SK-N-SH (cell line): ENCODE results near the gene MCTP1. TPM values are rescaled to one million over a fixed set of nuclear protein-coding genes. Genes with fewer than 3 reads are reported as not detected.

Source experiments
- CTCF ChIA-PET: fragments of 300-600, 350-600 bp; formaldehyde crosslinking; extraction: SDS; loops from one replicate; lab custom pipeline; 2021; lab: Yijun Ruan, JAX
- POLR2A ChIA-PET: fragments of 350-600 bp; sonication (Branson Sonifier 250); formaldehyde crosslinking; extraction: SDS; loops from one replicate; lab custom pipeline; 2020; ENCODE audit warnings: antibody characterized with exemption, inconsistent platforms; lab: Yijun Ruan, JAX
- DNase-seq: peaks from one replicate; pipeline ENCODE4 v3.0.0; 2012
- H2AFZ ChIP-seq: fragments of 200-600 bp; sonication (generic); 2 replicates; pipeline ENCODE4 v1.8.1; 2016; ENCODE audit warnings: antibody characterized with exemption, mild to moderate bottlenecking, low read depth
- H3F3A ChIP-seq: fragments of 200-600 bp; sonication (generic); replicated peaks from 2 replicates; pipeline ENCODE3; 2016; ENCODE audit warnings: antibody characterized with exemption, mild to moderate bottlenecking; ENCODE audit not compliant: insufficient read depth
- H3K27ac ChIP-seq, 2 experiments: fragments of 200-500 bp in 1 of 2; fragments of 200-600 bp in 1 of 2; sonication (Bioruptor generic) in 1 of 2; sonication (generic), shearing (Covaris generic) in 1 of 2; 2 replicates each; pipeline versions ENCODE4 v1.5.1 to v1.6.1; 2014 to 2016; ENCODE audit warnings: low read depth in 2 of 2, inconsistent platforms in 1 of 2, low read length in 1 of 2, mild to moderate bottlenecking in 1 of 2, mixed read lengths in 1 of 2
- H3K27me3 ChIP-seq: fragments of 200-600 bp; sonication (generic), shearing (Covaris generic); 2 replicates; pipeline ENCODE4 v1.6.1; 2016; ENCODE audit warnings: mixed run types; ENCODE audit not compliant: insufficient read depth
- H3K36me3 ChIP-seq, 2 experiments: fragments of 200-500 bp in 1 of 2; fragments of 200-600 bp in 1 of 2; sonication (Bioruptor generic) in 1 of 2; sonication (generic) in 1 of 2; replicated peaks in 1 of 2; 2 replicates each; pipeline versions ENCODE3 to v1.5.1; 2014 to 2016; ENCODE audit warnings: low read length in 1 of 2, mild to moderate bottlenecking in 1 of 2; ENCODE audit not compliant: insufficient read depth in 2 of 2, control insufficient read depth in 1 of 2
- H3K4me1 ChIP-seq, 2 experiments: fragments of 200-500 bp in 1 of 2; fragments of 200-600 bp in 1 of 2; sonication (Bioruptor generic) in 1 of 2; sonication (generic), shearing (Covaris generic) in 1 of 2; 2 replicates each; pipeline versions ENCODE4 v1.5.1 to v1.6.1; 2014 to 2016; ENCODE audit warnings: low read depth in 1 of 2, low read length in 1 of 2, mixed run types in 1 of 2; ENCODE audit not compliant: insufficient read depth in 2 of 2, control insufficient read depth in 1 of 2
- H3K4me2 ChIP-seq: fragments of 200-600 bp; sonication (generic), shearing (Covaris generic); 2 replicates; pipeline ENCODE4 v1.6.1; 2017; ENCODE audit warnings: mixed run types
- H3K4me3 ChIP-seq, 2 experiments: fragments of 200-500 bp in 1 of 2; fragments of 200-600 bp in 1 of 2; sonication (Bioruptor generic) in 1 of 2; sonication (generic), shearing (Covaris generic) in 1 of 2; 2 replicates each; pipeline versions ENCODE4 v1.5.1 to v1.8.1; 2014 to 2016; ENCODE audit warnings: low read depth in 2 of 2, inconsistent platforms in 1 of 2, low read length in 1 of 2, mild to moderate bottlenecking in 1 of 2, mixed read lengths in 1 of 2, moderate library complexity in 1 of 2
- H3K79me2 ChIP-seq: fragments of 200-600 bp; sonication (generic); 2 replicates; pipeline ENCODE4 v1.8.1; 2017; ENCODE audit warnings: mild to moderate bottlenecking; ENCODE audit not compliant: insufficient read depth
- H3K9ac ChIP-seq: fragments of 200-600 bp; sonication (generic); 2 replicates; pipeline ENCODE4 v1.6.1; 2017; ENCODE audit warnings: mixed run types
- H3K9me2 ChIP-seq: fragments of 200-600 bp; sonication (generic); 2 replicates; pipeline ENCODE4 v1.6.1; 2017; ENCODE audit warnings: mixed run types
- H3K9me3 ChIP-seq: fragments of 200-600 bp; sonication (generic); 2 replicates; pipeline ENCODE4 v1.6.1; 2017; ENCODE audit warnings: mixed run types, mild to moderate bottlenecking, moderate library complexity
- H4K20me1 ChIP-seq: fragments of 200-600 bp; sonication (generic); 2 replicates; pipeline ENCODE4 v1.6.1; 2017; ENCODE audit warnings: mild to moderate bottlenecking, mixed run types; ENCODE audit not compliant: insufficient read depth
- CHD2 ChIP-seq: fragments of 150-350 bp; IDR thresholded peaks from 2 replicates; pipeline ENCODE4 v1.6.1; 2018; ENCODE audit warnings: low read length; ENCODE audit not compliant: partially characterized antibody
- CTCF ChIP-seq: fragments of 200-600 bp; sonication (generic); IDR thresholded peaks from 2 replicates; pipeline ENCODE4 v1.6.1; 2017; ENCODE audit warnings: antibody characterized with exemption, mild to moderate bottlenecking, moderate library complexity
- ELF1 ChIP-seq: IDR thresholded peaks from 2 replicates; pipeline ENCODE4 v1.4.0; 2012
- EP300 ChIP-seq, 2 experiments: IDR thresholded peaks; 2 replicates each; pipeline versions ENCODE4 v1.4.0 to v1.6.1; 2012; ENCODE audit warnings: borderline replicate concordance in 1 of 2, low read depth in 1 of 2, low read length in 1 of 2
- EZH2phosphoT487 ChIP-seq: fragments of 200-600 bp; sonication (generic); IDR thresholded peaks from 2 replicates; pipeline ENCODE4 v1.6.1; 2017; ENCODE audit warnings: low read depth, mixed run types, mild to moderate bottlenecking, antibody characterized with exemption, moderate library complexity, borderline replicate concordance
- FOXJ3 ChIP-seq: sonication (generic); formaldehyde crosslinking; IDR thresholded peaks from 2 replicates; pipeline ENCODE4 v1.5.1; 2020; ENCODE audit warnings: mild to moderate bottlenecking, missing genetic modification reagents
- FOXM1 ChIP-seq: IDR thresholded peaks from 2 replicates; pipeline ENCODE4 v1.4.0; 2012; ENCODE audit warnings: low read depth, mild to moderate bottlenecking
- GABPA ChIP-seq: IDR thresholded peaks from 2 replicates; pipeline ENCODE4 v1.4.0; 2012; ENCODE audit warnings: low read depth, mild to moderate bottlenecking
- GATA2 ChIP-seq: sonication (generic); formaldehyde crosslinking; IDR thresholded peaks from 2 replicates; pipeline ENCODE4 v1.5.0; 2020; ENCODE audit warnings: mild to moderate bottlenecking, missing genetic modification reagents
- MEF2A ChIP-seq: IDR thresholded peaks from 2 replicates; pipeline ENCODE4 v1.4.0; 2012; ENCODE audit warnings: low read depth, borderline replicate concordance
- MXI1 ChIP-seq: IDR thresholded peaks from 2 replicates; pipeline ENCODE4 v1.6.1; 2012; ENCODE audit warnings: mild to moderate bottlenecking, low read depth, low read length, improper control_type of control experiment
- RAD21 ChIP-seq: IDR thresholded peaks from 2 replicates; pipeline ENCODE4 v1.6.1; 2012; ENCODE audit warnings: mild to moderate bottlenecking, low read length
- RCOR1 ChIP-seq: fragments of 150-350 bp; IDR thresholded peaks from 2 replicates; pipeline ENCODE4 v1.6.1; 2017; ENCODE audit warnings: antibody characterized with exemption, low read length
- RFX5 ChIP-seq: IDR thresholded peaks from 2 replicates; pipeline ENCODE4 v1.6.1; 2012; ENCODE audit warnings: mild to moderate bottlenecking, improper control_type of control experiment, low read length
- RXRA ChIP-seq: IDR thresholded peaks from 2 replicates; pipeline ENCODE4 v1.4.0; 2012; ENCODE audit warnings: low read depth, mild to moderate bottlenecking, borderline replicate concordance
- SIN3A ChIP-seq: IDR thresholded peaks from 2 replicates; pipeline ENCODE4 v1.6.1; 2012; ENCODE audit warnings: low read depth, mild to moderate bottlenecking, low read length, moderate library complexity, borderline replicate concordance
- SMC3 ChIP-seq: IDR thresholded peaks from 2 replicates; pipeline ENCODE4 v1.6.1; 2012; ENCODE audit warnings: low read depth, low read length, improper control_type of control experiment
- TAF1 ChIP-seq: IDR thresholded peaks from 2 replicates; pipeline ENCODE4 v1.6.1; 2012; ENCODE audit warnings: low read depth, mild to moderate bottlenecking, low read length, moderate library complexity, borderline replicate concordance
- TCF12 ChIP-seq: IDR thresholded peaks from 2 replicates; pipeline ENCODE4 v1.4.0; 2012
- USF2 ChIP-seq: fragments of 150-350 bp; IDR thresholded peaks from 2 replicates; pipeline ENCODE4 v1.6.1; 2017; ENCODE audit warnings: antibody characterized with exemption, low read length, low read depth, borderline replicate concordance
- WGBS: methylation state at CpG from one replicate; pipeline ENCODE4 v1.1.6; 2017; ENCODE audit warnings: low lambda C conversion rate; 5-methylcytosine and 5-hydroxymethylcytosine counted together
- polyA plus RNA-seq, 3 experiments: library from polyadenylated mRNA; depleted of rRNA; stranded (reverse); fragments of >200 nt; gene quantifications; 2 replicates each; pipeline ENCODE4 v1.2.3, GENCODE V29; 2012
- TF ChIP-seq, protein P1 (sequence below): fragments of 150-350 bp; IDR thresholded peaks from 2 replicates; pipeline ENCODE4 v1.6.1; 2016; ENCODE audit warnings: mild to moderate bottlenecking, low read depth, low read length
- TF ChIP-seq, protein P2 (sequence below): IDR thresholded peaks from 2 replicates; pipeline ENCODE4 v1.4.0; 2012; ENCODE audit warnings: low read depth
- TF ChIP-seq, protein P3 (sequence below): IDR thresholded peaks from 2 replicates; pipeline ENCODE4 v1.6.1; 2012; ENCODE audit warnings: mild to moderate bottlenecking, low read depth, low read length, moderate library complexity

The MCTP1 gene
- polyA plus RNA-seq, 1 of the 3 experiments (the other 2 are of a cell fraction), result 0.53 TPM

- H3K9me2 ChIP-seq, result no peaks in the 10 kb centered on the region
- H3K4me3 ChIP-seq, result no peak overlapping the region; a peak in 1 of 4 replicates
- H3F3A ChIP-seq, result peaks cover 3% of the 10 kb centered on the region
- H2AFZ ChIP-seq, result no peak overlapping the region
- WGBS, result 0% methylated on average over 2 of the region's 2 CpGs
- no peak overlapping the region for H3K27ac ChIP-seq
- no peak overlapping the region for H3K4me2 ChIP-seq
- H3K4me1 ChIP-seq, result no peaks in the 10 kb centered on the region
- no peaks in the 10 kb centered on the region for H3K79me2 ChIP-seq
- no peaks in the 10 kb centered on the region for H3K27me3 ChIP-seq
- H3K36me3 ChIP-seq, result no peaks in the 10 kb centered on the region
- no peaks in the 10 kb centered on the region for H4K20me1 ChIP-seq
- H3K9ac ChIP-seq, result no peak overlapping the region
- no peaks in the 10 kb centered on the region for H3K9me3 ChIP-seq
- POLR2A ChIA-PET, result no interaction called here
- TF ChIP-seq SIN3A (no peak), ELF1 (no peak), EZH2phosphoT487 (no peak), MEF2A (no peak), USF2 (no peak), GATA2 (CRISPR knock-in tag) (no peak), GABPA (no peak), SMC3 (peak; percentile 24; the same call in 1 of the 2 replicates), RFX5 (no peak), EP300 (IDR thresholded peaks at IDR 0.05; ENCODE audit: borderline replicate concordance in 1 of 2, low read depth in 1 of 2, low read length in 1 of 2) (no peak), TCF12 (no peak), MXI1 (no peak), RCOR1 (no peak), CHD2 (no peak), CTCF (peak; percentile 81), FOXM1 (no peak), RAD21 (peak; percentile 78), TAF1 (no peak), RXRA (no peak), FOXJ3 (CRISPR knock-in tag) (no peak)
- TF ChIP-seq, protein P1, sequence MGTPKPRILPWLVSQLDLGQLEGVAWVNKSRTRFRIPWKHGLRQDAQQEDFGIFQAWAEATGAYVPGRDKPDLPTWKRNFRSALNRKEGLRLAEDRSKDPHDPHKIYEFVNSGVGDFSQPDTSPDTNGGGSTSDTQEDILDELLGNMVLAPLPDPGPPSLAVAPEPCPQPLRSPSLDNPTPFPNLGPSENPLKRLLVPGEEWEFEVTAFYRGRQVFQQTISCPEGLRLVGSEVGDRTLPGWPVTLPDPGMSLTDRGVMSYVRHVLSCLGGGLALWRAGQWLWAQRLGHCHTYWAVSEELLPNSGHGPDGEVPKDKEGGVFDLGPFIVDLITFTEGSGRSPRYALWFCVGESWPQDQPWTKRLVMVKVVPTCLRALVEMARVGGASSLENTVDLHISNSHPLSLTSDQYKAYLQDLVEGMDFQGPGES, result no peak
- TF ChIP-seq, protein P2, sequence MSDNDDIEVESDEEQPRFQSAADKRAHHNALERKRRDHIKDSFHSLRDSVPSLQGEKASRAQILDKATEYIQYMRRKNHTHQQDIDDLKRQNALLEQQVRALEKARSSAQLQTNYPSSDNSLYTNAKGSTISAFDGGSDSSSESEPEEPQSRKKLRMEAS, result no peak
- TF ChIP-seq, protein P3, sequence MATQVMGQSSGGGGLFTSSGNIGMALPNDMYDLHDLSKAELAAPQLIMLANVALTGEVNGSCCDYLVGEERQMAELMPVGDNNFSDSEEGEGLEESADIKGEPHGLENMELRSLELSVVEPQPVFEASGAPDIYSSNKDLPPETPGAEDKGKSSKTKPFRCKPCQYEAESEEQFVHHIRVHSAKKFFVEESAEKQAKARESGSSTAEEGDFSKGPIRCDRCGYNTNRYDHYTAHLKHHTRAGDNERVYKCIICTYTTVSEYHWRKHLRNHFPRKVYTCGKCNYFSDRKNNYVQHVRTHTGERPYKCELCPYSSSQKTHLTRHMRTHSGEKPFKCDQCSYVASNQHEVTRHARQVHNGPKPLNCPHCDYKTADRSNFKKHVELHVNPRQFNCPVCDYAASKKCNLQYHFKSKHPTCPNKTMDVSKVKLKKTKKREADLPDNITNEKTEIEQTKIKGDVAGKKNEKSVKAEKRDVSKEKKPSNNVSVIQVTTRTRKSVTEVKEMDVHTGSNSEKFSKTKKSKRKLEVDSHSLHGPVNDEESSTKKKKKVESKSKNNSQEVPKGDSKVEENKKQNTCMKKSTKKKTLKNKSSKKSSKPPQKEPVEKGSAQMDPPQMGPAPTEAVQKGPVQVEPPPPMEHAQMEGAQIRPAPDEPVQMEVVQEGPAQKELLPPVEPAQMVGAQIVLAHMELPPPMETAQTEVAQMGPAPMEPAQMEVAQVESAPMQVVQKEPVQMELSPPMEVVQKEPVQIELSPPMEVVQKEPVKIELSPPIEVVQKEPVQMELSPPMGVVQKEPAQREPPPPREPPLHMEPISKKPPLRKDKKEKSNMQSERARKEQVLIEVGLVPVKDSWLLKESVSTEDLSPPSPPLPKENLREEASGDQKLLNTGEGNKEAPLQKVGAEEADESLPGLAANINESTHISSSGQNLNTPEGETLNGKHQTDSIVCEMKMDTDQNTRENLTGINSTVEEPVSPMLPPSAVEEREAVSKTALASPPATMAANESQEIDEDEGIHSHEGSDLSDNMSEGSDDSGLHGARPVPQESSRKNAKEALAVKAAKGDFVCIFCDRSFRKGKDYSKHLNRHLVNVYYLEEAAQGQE, result no peak
- TF ChIP-seq, all 33 proteins: peak for 3
- peak; percentile 43 for DNase-seq
- CTCF ChIA-PET, result interaction anchor here (0.8 to 2.5 kb wide), 5 partner anchors 9 to 15 kb away, joined by 3 to 13 read pairs (median 6); no protein-coding TSS in a partner anchor
Measured at GRCh38 chr5:94908889-94909480, 375.9 kb downstream of the MCTP1 start.
